Cardiac muscle cell (in vitro differentiated cells and primary cell): ENCODE data around the gene DAPK1. TPM values are rescaled to one million over a fixed set of nuclear protein-coding genes. Genes with fewer than 3 reads are reported as not detected.
"Not testable (repeated sequence)": the region's sequence is repeated elsewhere in the genome, so short reads cannot be mapped to it uniquely, and the experiment has no call there.

Source experiments
- DNase-seq, 2 donors: peaks; one replicate each; pipeline versions ENCODE4 v3.0.0 to v3.0.0-alpha.2; 2010 to 2017; ENCODE audit warnings: low read depth in 1 of 2, low spot score in 1 of 2
- H3K27ac ChIP-seq: fragments of 200-600 bp; sonication (generic); 2 replicates; pipeline ENCODE4 v1.5.1; 2016
- H3K27me3 ChIP-seq: fragments of 200-600 bp; sonication (generic); 2 replicates; pipeline ENCODE4 v1.6.0; 2016; ENCODE audit warnings: control low read depth
- H3K36me3 ChIP-seq: fragments of 200-600 bp; sonication (generic); 2 replicates; pipeline ENCODE4 v1.5.1; 2016; ENCODE audit warnings: control low read depth
- H3K4me1 ChIP-seq: fragments of 200-600 bp; sonication (generic); 2 replicates; pipeline ENCODE4 v1.8.1; 2017; ENCODE audit warnings: low read depth, mild to moderate bottlenecking, mixed run types
- H3K4me3 ChIP-seq: fragments of 200-600 bp; sonication (generic); 2 replicates; pipeline ENCODE4 v1.5.1; 2016; ENCODE audit warnings: mild to moderate bottlenecking
- H3K9me3 ChIP-seq: fragments of 200-600 bp; sonication (generic); 2 replicates; pipeline ENCODE4 v1.5.1; 2017; ENCODE audit warnings: low read depth, mild to moderate bottlenecking, control low read depth
- CTCF ChIP-seq: IDR thresholded peaks from 2 replicates; pipeline ENCODE4 v1.5.1; 2012; ENCODE audit warnings: low read depth, mild to moderate bottlenecking, low read length
- polyA plus RNA-seq: library from polyadenylated mRNA; unstranded; fragments of >200 nt; fragmentation: Nextera tagmentation; extraction: Ambion mirVana; gene quantifications from 2 replicates; pipeline ENCODE4 v1.2.1, GENCODE V29; 2016
- total RNA-seq: library from RNA; depleted of rRNA; stranded (reverse); fragments of >200 nt; gene quantifications from 2 replicates; pipeline ENCODE4 v1.2.3, GENCODE V29; 2016

Gene DAPK1
- total and polyA plus RNA-seq, 2 experiments from 2014 or later, result 21.0 to 39.6 TPM

GRCh38 chr9:87498046-87498810 is 561 bp downstream of the DAPK1 start:
- peak; percentile 63 to 85 for DNase-seq
- peak; percentile 43 for TF ChIP-seq CTCF
- H3K27ac ChIP-seq, result peak overlapping the region; percentile 84

GRCh38 chr9:87498811-87499360 is 1.2 kb downstream of the DAPK1 start:
- peak in 1 of 2 donors; percentile 23 for DNase-seq
- no peaks in the 10 kb centered on the region for H3K9me3 ChIP-seq
- H3K36me3 ChIP-seq, result no peaks in the 10 kb centered on the region
- TF ChIP-seq CTCF, result no peak
- peak overlapping the region; percentile 78 for H3K4me3 ChIP-seq
- no peaks in the 10 kb centered on the region for H3K4me1 ChIP-seq
- H3K27me3 ChIP-seq, result no peaks in the 10 kb centered on the region
- no peak overlapping the region for H3K27ac ChIP-seq

More at GRCh38 chr9:87498046-87498810, 561 bp downstream of the DAPK1 start:
- no peaks in the 10 kb centered on the region for H3K36me3 ChIP-seq
- peak overlapping the region; percentile 78 for H3K4me3 ChIP-seq
- H3K9me3 ChIP-seq, result no peaks in the 10 kb centered on the region
- H3K4me1 ChIP-seq, result no peaks in the 10 kb centered on the region
- H3K27me3 ChIP-seq, result no peaks in the 10 kb centered on the region

- no peaks in the 10 kb centered on the region for H3K36me3 ChIP-seq
- no peaks in the 10 kb centered on the region for H3K27me3 ChIP-seq
- no peak overlapping the region for H3K27ac ChIP-seq
- TF ChIP-seq CTCF, result no peak
- H3K9me3 ChIP-seq, result no peaks in the 10 kb centered on the region
- H3K4me3 ChIP-seq, result peak overlapping the region; percentile 78
- DNase-seq, result no peak
- H3K4me1 ChIP-seq, result no peaks in the 10 kb centered on the region
These were observed 1.9 kb downstream of the DAPK1 start for GRCh38 chr9:87499424-87500017.

- peak; percentile 24 for TF ChIP-seq CTCF
- no peaks in the 10 kb centered on the region for H3K27me3 ChIP-seq
- no peak overlapping the region for H3K27ac ChIP-seq
- no peak overlapping the region for H3K4me3 ChIP-seq
- no peak for DNase-seq
- H3K4me1 ChIP-seq, result no peaks in the 10 kb centered on the region
- H3K36me3 ChIP-seq, result no peaks in the 10 kb centered on the region
- H3K9me3 ChIP-seq, result no peaks in the 10 kb centered on the region
These were observed 3.0 kb downstream of the DAPK1 start for GRCh38 chr9:87500491-87501270.

GRCh38 chr9:87501271-87501656 is 3.6 kb downstream of the DAPK1 start:
- not testable (repeated sequence) for DNase-seq, H3K4me3 ChIP-seq, H3K9me3 ChIP-seq, H3K27me3 ChIP-seq, H3K36me3 ChIP-seq, H3K27ac ChIP-seq, H3K4me1 ChIP-seq
